ENCODE measurements around the gene C9orf85.

DNA sequence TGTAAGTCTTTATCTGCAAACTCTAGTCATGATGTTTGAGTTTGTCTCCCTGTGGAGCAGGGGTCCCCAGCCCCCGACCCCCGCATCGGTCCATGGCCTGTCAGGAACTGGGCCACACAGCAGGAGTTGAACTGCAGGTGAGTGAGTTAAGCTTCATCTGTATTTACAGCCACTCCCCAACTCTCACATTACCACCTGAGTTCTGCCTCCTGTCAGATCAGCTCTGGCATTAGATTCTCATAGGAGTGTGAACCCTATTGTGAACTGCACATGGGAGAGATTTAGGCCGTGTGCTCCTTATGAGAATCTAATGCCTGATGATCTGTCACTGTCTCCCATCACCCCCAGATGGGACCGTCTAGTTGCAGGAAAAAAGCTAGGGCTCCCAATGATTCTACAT is 7.0 kb downstream of the C9orf85 start:
- TF ChIP-seq, protein P1, sequence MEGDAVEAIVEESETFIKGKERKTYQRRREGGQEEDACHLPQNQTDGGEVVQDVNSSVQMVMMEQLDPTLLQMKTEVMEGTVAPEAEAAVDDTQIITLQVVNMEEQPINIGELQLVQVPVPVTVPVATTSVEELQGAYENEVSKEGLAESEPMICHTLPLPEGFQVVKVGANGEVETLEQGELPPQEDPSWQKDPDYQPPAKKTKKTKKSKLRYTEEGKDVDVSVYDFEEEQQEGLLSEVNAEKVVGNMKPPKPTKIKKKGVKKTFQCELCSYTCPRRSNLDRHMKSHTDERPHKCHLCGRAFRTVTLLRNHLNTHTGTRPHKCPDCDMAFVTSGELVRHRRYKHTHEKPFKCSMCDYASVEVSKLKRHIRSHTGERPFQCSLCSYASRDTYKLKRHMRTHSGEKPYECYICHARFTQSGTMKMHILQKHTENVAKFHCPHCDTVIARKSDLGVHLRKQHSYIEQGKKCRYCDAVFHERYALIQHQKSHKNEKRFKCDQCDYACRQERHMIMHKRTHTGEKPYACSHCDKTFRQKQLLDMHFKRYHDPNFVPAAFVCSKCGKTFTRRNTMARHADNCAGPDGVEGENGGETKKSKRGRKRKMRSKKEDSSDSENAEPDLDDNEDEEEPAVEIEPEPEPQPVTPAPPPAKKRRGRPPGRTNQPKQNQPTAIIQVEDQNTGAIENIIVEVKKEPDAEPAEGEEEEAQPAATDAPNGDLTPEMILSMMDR (IDR thresholded peaks at IDR 0.05), result no peak
- TF ChIP-seq POLR2A (IDR thresholded peaks at IDR 0.05) (no peak), POLR2AphosphoS5 (IDR thresholded peaks at IDR 0.05) (no peak)
